ENCODE measurements around the gene SNX24.

GRCh38 chr5:123035360-123035917 lies 190.0 kb downstream of the SNX24 start:
- TF ChIP-seq ZNF551 (CRISPR knock-in tag; IDR thresholded peaks at IDR 0.05), result no peak
- TF ChIP-seq MEIS2 (IDR thresholded peaks at IDR 0.05; ENCODE audit: partially characterized antibody), result no peak
- no peak for TF ChIP-seq POLR2AphosphoS5 (IDR thresholded peaks at IDR 0.05; ENCODE audit: control insufficient read depth, insufficient read depth, low read depth, low read length)
- TF ChIP-seq ZNF780A (CRISPR knock-in tag; IDR thresholded peaks at IDR 0.05), result no peak
- TF ChIP-seq FOXM1 (IDR thresholded peaks at IDR 0.05; ENCODE audit: low read depth), result no peak
- TF ChIP-seq FOXM1 (CRISPR knock-in tag; IDR thresholded peaks at IDR 0.05; ENCODE audit: low read depth), result no peak
